GM23338 (cell line): ENCODE measurements around the gene FERMT3. TPM values are rescaled to one million over a fixed set of nuclear protein-coding genes. Genes with fewer than 3 reads are reported as not detected.

ENCODE experiments used
- ATAC-seq: fragments of 200-7000 bp; cut with Tn5 transposase; 3 replicates; pipeline ENCODE4 v1.9.1; 2020
- DNase-seq: peaks from one replicate; pipeline ENCODE4 v3.0.0-alpha.2; 2015; ENCODE audit warnings: low spot score
- H2AFZ ChIP-seq: fragments of 200-600 bp; sonication (generic); 2 replicates; pipeline ENCODE4 v1.8.0; 2016; ENCODE audit warnings: antibody characterized with exemption, mild to moderate bottlenecking, moderate library complexity
- H3F3A ChIP-seq: fragments of 200-600 bp; sonication (generic); replicated peaks from 2 replicates; pipeline ENCODE4 v1.8.0; 2017; ENCODE audit warnings: antibody characterized with exemption, mixed run types, low read depth
- H3K27ac ChIP-seq: fragments of 200-600 bp; sonication (generic); 2 replicates; pipeline ENCODE4 v1.6.1; 2016; ENCODE audit warnings: low read depth
- H3K27me3 ChIP-seq: fragments of 200-600 bp; sonication (generic); 2 replicates; pipeline ENCODE4 v1.8.0; 2016; ENCODE audit warnings: mild to moderate bottlenecking, mixed run types, moderate library complexity; ENCODE audit not compliant: insufficient read depth
- H3K36me3 ChIP-seq: fragments of 200-600 bp; sonication (generic); 2 replicates; pipeline ENCODE4 v1.8.0; 2016; ENCODE audit warnings: mild to moderate bottlenecking; ENCODE audit not compliant: insufficient read depth
- H3K4me1 ChIP-seq: fragments of 200-600 bp; sonication (generic); 2 replicates; pipeline ENCODE4 v1.8.0; 2016; ENCODE audit warnings: mild to moderate bottlenecking, moderate library complexity; ENCODE audit not compliant: insufficient read depth
- H3K4me2 ChIP-seq: fragments of 200-600 bp; sonication (generic); 2 replicates; pipeline ENCODE4 v1.7.1; 2017; ENCODE audit warnings: mixed run types
- H3K4me3 ChIP-seq: fragments of 200-600 bp; sonication (generic); 2 replicates; pipeline ENCODE4 v1.6.1; 2016; ENCODE audit warnings: mixed run types
- H3K79me2 ChIP-seq: fragments of 200-600 bp; sonication (generic); replicated peaks from 2 replicates; pipeline ENCODE4 v1.8.0; 2017; ENCODE audit warnings: mild to moderate bottlenecking; ENCODE audit not compliant: insufficient read depth
- H3K9me2 ChIP-seq: fragments of 200-600 bp; sonication (generic); 2 replicates; pipeline ENCODE4 v1.8.0; 2017; ENCODE audit not compliant: insufficient read depth
- H4K20me1 ChIP-seq: fragments of 200-600 bp; sonication (generic); replicated peaks from 2 replicates; pipeline ENCODE4 v1.8.0; 2017; ENCODE audit warnings: mild to moderate bottlenecking; ENCODE audit not compliant: insufficient read depth
- H3K27ac Mint-ChIP-seq: 2 replicates; pipeline ENCODE4 v1.8.0; 2020; ENCODE audit warnings: inconsistent platforms, mild to moderate bottlenecking, moderate library complexity, mixed read lengths
- H3K27me3 Mint-ChIP-seq: 3 replicates; pipeline ENCODE4 v1.8.0; 2022; ENCODE audit warnings: low read depth, mild to moderate bottlenecking, moderate library complexity, mixed read lengths, inconsistent platforms; ENCODE audit not compliant: insufficient read depth, poor library complexity
- H3K36me3 Mint-ChIP-seq: 3 replicates; pipeline ENCODE4 v1.8.0; 2021; ENCODE audit warnings: low read depth, mild to moderate bottlenecking, inconsistent platforms, moderate library complexity, mixed read lengths
- H3K4me1 Mint-ChIP-seq: 3 replicates; pipeline ENCODE4 v1.8.0; 2020; ENCODE audit warnings: mild to moderate bottlenecking, inconsistent platforms, mixed read lengths
- H3K4me3 Mint-ChIP-seq: 3 replicates; pipeline ENCODE4 v1.8.0; 2021; ENCODE audit warnings: moderate library complexity, mild to moderate bottlenecking, inconsistent platforms, mixed read lengths
- H3K9me3 Mint-ChIP-seq: 3 replicates; pipeline ENCODE4 v1.8.0; 2020; ENCODE audit warnings: moderate library complexity, mild to moderate bottlenecking, inconsistent platforms, mixed read lengths
- CREB1 ChIP-seq: fragments of 250-450 bp; sonication (Bioruptor Pico); IDR thresholded peaks from 2 replicates; pipeline ENCODE4 v1.5.0; 2020; ENCODE audit warnings: low read depth, mild to moderate bottlenecking, moderate library complexity
- EZH2 ChIP-seq: fragments of 200-600 bp; sonication (generic); IDR thresholded peaks from one replicate; pipeline ENCODE4 v1.8.0; 2017; ENCODE audit warnings: antibody characterized with exemption, mild to moderate bottlenecking, low read depth; ENCODE audit not compliant: unreplicated experiment
- EZH2phosphoT487 ChIP-seq: fragments of 200-600 bp; sonication (generic); IDR thresholded peaks from one replicate; pipeline ENCODE4 v1.8.1; 2018; ENCODE audit warnings: antibody characterized with exemption; ENCODE audit not compliant: unreplicated experiment
- JUNB ChIP-seq: IDR thresholded peaks from one replicate; pipeline ENCODE4 v1.6.1; 2016; ENCODE audit warnings: antibody characterized with exemption; ENCODE audit not compliant: unreplicated experiment
- NANOG ChIP-seq: IDR thresholded peaks from 2 replicates; pipeline ENCODE4 v1.6.1; 2016; ENCODE audit warnings: antibody characterized with exemption, borderline replicate concordance
- POLR2AphosphoS5 ChIP-seq: IDR thresholded peaks from 2 replicates; pipeline ENCODE4 v1.6.1; 2016; ENCODE audit warnings: antibody characterized with exemption, low read depth
- REST ChIP-seq: IDR thresholded peaks from one replicate; pipeline ENCODE4 v1.6.1; 2018; ENCODE audit warnings: antibody characterized with exemption; ENCODE audit not compliant: unreplicated experiment
- STAT1 ChIP-seq: IDR thresholded peaks from one replicate; pipeline ENCODE4 v1.6.1; 2016; ENCODE audit warnings: antibody characterized with exemption; ENCODE audit not compliant: unreplicated experiment
- ZNF114 ChIP-seq: fragments of 250-450 bp; sonication (Bioruptor Pico); IDR thresholded peaks from 2 replicates; pipeline ENCODE4 v1.5.0; 2020; ENCODE audit warnings: mild to moderate bottlenecking, moderate library complexity
- ZNF331 ChIP-seq: fragments of 250-450 bp; sonication (Bioruptor Pico); IDR thresholded peaks from 2 replicates; pipeline ENCODE4 v1.5.0; 2020; ENCODE audit warnings: low read depth, mild to moderate bottlenecking, moderate library complexity
- polyA plus RNA-seq: library from polyadenylated mRNA; unstranded; fragments of >200 nt; fragmentation: Nextera tagmentation; extraction: Ambion mirVana; gene quantifications from 2 replicates; pipeline ENCODE4 v1.2.1, GENCODE V29; 2016
- total RNA-seq: library from RNA; depleted of rRNA; stranded (reverse); fragments of >200 nt; shearing (Covaris generic); gene quantifications from 2 replicates; pipeline ENCODE4 v1.2.3, GENCODE V29; 2014
- TF ChIP-seq, protein P1 (sequence below): fragments of 250-450 bp; sonication (Bioruptor Pico); IDR thresholded peaks from 2 replicates; pipeline ENCODE4 v1.5.0; 2020; ENCODE audit warnings: mild to moderate bottlenecking, moderate library complexity
- TF ChIP-seq, protein P2 (sequence below): IDR thresholded peaks from 2 replicates; pipeline ENCODE4 v1.6.1; 2016; ENCODE audit warnings: antibody characterized with exemption
- TF ChIP-seq, protein P3 (sequence below), 2 experiments: fragments of 200-600 bp in 1 of 2; sonication (generic) in 1 of 2; conservative IDR thresholded peaks; 2 replicates each; pipeline versions ENCODE4 v1.5.1 to v1.6.1; 2016 to 2017; ENCODE audit warnings: antibody characterized with exemption in 2 of 2, low read depth in 2 of 2, mild to moderate bottlenecking in 2 of 2, moderate library complexity in 1 of 2

The FERMT3 gene
- total and polyA plus RNA-seq, 2 experiments from 2014 or later: 1.5 to 1.6 TPM

- H3K27ac Mint-ChIP-seq: no peak overlapping the region
- H3K4me3 ChIP-seq: no peak overlapping the region
- H3K27me3 Mint-ChIP-seq: peaks cover 7% of the 10 kb centered on the region
- H3K9me3 Mint-ChIP-seq: no peaks in the 10 kb centered on the region
- no peaks in the 10 kb centered on the region for H3K27me3 ChIP-seq
- no peaks in the 10 kb centered on the region; the same call in 1 of the 2 replicates for H3K36me3 ChIP-seq
- no peaks in the 10 kb centered on the region for H3K36me3 Mint-ChIP-seq
- TF ChIP-seq CREB1 (CRISPR knock-in tag): no peak
- TF ChIP-seq EZH2: no peak
- no peak for TF ChIP-seq JUNB
- no peak for TF ChIP-seq EZH2phosphoT487
- TF ChIP-seq POLR2AphosphoS5: no peak
- no peak for TF ChIP-seq NANOG
- TF ChIP-seq, protein P1, sequence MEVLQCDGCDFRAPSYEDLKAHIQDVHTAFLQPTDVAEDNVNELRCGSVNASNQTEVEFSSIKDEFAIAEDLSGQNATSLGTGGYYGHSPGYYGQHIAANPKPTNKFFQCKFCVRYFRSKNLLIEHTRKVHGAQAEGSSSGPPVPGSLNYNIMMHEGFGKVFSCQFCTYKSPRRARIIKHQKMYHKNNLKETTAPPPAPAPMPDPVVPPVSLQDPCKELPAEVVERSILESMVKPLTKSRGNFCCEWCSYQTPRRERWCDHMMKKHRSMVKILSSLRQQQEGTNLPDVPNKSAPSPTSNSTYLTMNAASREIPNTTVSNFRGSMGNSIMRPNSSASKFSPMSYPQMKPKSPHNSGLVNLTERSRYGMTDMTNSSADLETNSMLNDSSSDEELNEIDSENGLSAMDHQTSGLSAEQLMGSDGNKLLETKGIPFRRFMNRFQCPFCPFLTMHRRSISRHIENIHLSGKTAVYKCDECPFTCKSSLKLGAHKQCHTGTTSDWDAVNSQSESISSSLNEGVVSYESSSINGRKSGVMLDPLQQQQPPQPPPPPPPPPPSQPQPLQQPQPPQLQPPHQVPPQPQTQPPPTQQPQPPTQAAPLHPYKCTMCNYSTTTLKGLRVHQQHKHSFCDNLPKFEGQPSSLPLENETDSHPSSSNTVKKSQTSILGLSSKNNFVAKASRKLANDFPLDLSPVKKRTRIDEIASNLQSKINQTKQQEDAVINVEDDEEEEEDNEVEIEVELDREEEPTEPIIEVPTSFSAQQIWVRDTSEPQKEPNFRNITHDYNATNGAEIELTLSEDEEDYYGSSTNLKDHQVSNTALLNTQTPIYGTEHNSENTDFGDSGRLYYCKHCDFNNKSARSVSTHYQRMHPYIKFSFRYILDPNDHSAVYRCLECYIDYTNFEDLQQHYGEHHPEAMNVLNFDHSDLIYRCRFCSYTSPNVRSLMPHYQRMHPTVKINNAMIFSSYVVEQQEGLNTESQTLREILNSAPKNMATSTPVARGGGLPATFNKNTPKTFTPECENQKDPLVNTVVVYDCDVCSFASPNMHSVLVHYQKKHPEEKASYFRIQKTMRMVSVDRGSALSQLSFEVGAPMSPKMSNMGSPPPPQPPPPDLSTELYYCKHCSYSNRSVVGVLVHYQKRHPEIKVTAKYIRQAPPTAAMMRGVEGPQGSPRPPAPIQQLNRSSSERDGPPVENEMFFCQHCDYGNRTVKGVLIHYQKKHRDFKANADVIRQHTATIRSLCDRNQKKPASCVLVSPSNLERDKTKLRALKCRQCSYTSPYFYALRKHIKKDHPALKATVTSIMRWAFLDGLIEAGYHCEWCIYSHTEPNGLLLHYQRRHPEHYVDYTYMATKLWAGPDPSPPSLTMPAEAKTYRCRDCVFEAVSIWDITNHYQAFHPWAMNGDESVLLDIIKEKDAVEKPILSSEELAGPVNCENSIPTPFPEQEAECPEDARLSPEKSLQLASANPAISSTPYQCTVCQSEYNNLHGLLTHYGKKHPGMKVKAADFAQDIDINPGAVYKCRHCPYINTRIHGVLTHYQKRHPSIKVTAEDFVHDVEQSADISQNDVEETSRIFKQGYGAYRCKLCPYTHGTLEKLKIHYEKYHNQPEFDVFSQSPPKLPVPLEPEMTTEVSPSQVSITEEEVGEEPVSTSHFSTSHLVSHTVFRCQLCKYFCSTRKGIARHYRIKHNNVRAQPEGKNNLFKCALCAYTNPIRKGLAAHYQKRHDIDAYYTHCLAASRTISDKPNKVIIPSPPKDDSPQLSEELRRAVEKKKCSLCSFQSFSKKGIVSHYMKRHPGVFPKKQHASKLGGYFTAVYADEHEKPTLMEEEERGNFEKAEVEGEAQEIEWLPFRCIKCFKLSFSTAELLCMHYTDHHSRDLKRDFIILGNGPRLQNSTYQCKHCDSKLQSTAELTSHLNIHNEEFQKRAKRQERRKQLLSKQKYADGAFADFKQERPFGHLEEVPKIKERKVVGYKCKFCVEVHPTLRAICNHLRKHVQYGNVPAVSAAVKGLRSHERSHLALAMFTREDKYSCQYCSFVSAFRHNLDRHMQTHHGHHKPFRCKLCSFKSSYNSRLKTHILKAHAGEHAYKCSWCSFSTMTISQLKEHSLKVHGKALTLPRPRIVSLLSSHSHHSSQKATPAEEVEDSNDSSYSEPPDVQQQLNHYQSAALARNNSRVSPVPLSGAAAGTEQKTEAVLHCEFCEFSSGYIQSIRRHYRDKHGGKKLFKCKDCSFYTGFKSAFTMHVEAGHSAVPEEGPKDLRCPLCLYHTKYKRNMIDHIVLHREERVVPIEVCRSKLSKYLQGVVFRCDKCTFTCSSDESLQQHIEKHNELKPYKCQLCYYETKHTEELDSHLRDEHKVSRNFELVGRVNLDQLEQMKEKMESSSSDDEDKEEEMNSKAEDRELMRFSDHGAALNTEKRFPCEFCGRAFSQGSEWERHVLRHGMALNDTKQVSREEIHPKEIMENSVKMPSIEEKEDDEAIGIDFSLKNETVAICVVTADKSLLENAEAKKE (CRISPR knock-in tag): no peak
- no peak for TF ChIP-seq ZNF114 (CRISPR knock-in tag)
- no peak for TF ChIP-seq STAT1
- TF ChIP-seq ZNF331 (CRISPR knock-in tag): no peak
- TF ChIP-seq, protein P2, sequence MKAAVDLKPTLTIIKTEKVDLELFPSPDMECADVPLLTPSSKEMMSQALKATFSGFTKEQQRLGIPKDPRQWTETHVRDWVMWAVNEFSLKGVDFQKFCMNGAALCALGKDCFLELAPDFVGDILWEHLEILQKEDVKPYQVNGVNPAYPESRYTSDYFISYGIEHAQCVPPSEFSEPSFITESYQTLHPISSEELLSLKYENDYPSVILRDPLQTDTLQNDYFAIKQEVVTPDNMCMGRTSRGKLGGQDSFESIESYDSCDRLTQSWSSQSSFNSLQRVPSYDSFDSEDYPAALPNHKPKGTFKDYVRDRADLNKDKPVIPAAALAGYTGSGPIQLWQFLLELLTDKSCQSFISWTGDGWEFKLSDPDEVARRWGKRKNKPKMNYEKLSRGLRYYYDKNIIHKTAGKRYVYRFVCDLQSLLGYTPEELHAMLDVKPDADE: no peak
- TF ChIP-seq, protein P3, sequence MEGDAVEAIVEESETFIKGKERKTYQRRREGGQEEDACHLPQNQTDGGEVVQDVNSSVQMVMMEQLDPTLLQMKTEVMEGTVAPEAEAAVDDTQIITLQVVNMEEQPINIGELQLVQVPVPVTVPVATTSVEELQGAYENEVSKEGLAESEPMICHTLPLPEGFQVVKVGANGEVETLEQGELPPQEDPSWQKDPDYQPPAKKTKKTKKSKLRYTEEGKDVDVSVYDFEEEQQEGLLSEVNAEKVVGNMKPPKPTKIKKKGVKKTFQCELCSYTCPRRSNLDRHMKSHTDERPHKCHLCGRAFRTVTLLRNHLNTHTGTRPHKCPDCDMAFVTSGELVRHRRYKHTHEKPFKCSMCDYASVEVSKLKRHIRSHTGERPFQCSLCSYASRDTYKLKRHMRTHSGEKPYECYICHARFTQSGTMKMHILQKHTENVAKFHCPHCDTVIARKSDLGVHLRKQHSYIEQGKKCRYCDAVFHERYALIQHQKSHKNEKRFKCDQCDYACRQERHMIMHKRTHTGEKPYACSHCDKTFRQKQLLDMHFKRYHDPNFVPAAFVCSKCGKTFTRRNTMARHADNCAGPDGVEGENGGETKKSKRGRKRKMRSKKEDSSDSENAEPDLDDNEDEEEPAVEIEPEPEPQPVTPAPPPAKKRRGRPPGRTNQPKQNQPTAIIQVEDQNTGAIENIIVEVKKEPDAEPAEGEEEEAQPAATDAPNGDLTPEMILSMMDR (conservative IDR thresholded peaks at IDR 0.05; ENCODE audit: low read depth in 2 of 2): no peak
- no peak for TF ChIP-seq REST
- H3K4me1 Mint-ChIP-seq: peaks cover 9% of the 10 kb centered on the region
- no peaks in the 10 kb centered on the region; the same call in 1 of the 2 replicates for H3K79me2 ChIP-seq
- ATAC-seq (no peak), DNase-seq (no peak)
- no peaks in the 10 kb centered on the region; the same call in 1 of the 2 replicates for H3K4me1 ChIP-seq
- H3K4me2 ChIP-seq: no peak overlapping the region
- H3K4me3 Mint-ChIP-seq: no peak overlapping the region
- no peaks in the 10 kb centered on the region for H4K20me1 ChIP-seq
- no peaks in the 10 kb centered on the region for H3K9me2 ChIP-seq
- no peaks in the 10 kb centered on the region for H3F3A ChIP-seq
- no peak overlapping the region for H3K27ac ChIP-seq
- H2AFZ ChIP-seq: no peak overlapping the region
These were observed 16.6 kb downstream of the FERMT3 start for GRCh38 chr11:64223001-64223651.
